Tibial nerve (tissue), 4 donors: ENCODE measurements around the gene GPR27. TPM values are rescaled to one million over a fixed set of nuclear protein-coding genes. Genes with fewer than 3 reads are reported as not detected.

ENCODE experiments used
- DNase-seq, 2 donors: peaks; one replicate each; pipeline ENCODE4 v3.0.0-alpha.2; 2019; ENCODE audit warnings: low spot score in 2 of 2
- H3K27ac ChIP-seq, 4 donors: fragments of 200-600 bp; sonication (generic) in 3 of 4; one replicate each; pipeline ENCODE4 v1.5.1; 2017 to 2019; ENCODE audit warnings: mild to moderate bottlenecking in 1 of 4
- H3K27me3 ChIP-seq, 2 donors: fragments of 200-600 bp; sonication (generic) in 1 of 2; one replicate each; pipeline versions ENCODE4 v1.5.1 to v1.6.0; 2017 to 2019
- H3K36me3 ChIP-seq, 3 donors: fragments of 200-600 bp; sonication (generic); one replicate each; pipeline ENCODE4 v1.5.1; 2018 to 2019
- H3K4me1 ChIP-seq, 4 donors: fragments of 200-600 bp; sonication (generic) in 3 of 4; one replicate each; pipeline ENCODE4 v1.5.1; 2017 to 2019
- H3K4me3 ChIP-seq, 4 donors: fragments of 200-600 bp; sonication (generic) in 3 of 4; one replicate each; pipeline ENCODE4 v1.5.1; 2017 to 2019; ENCODE audit warnings: mild to moderate bottlenecking in 1 of 4, moderate library complexity in 1 of 4
- H3K9me3 ChIP-seq, 4 donors: fragments of 200-600 bp; sonication (generic) in 3 of 4; one replicate each; pipeline ENCODE4 v1.5.1; 2017 to 2019
- CTCF ChIP-seq, 5 experiments: fragments of 200-600 bp in 3 of 5; fragments of 450-650 bp in 2 of 5; sonication (generic) in 3 of 5; IDR thresholded peaks; one replicate each; pipeline ENCODE4 v1.5.1; 2016 to 2019; ENCODE audit warnings: antibody characterized with exemption in 5 of 5, mild to moderate bottlenecking in 3 of 5, moderate library complexity in 2 of 5
- EP300 ChIP-seq, 2 donors: sonication (generic); formaldehyde crosslinking; IDR thresholded peaks; one replicate each; pipeline ENCODE4 v1.6.1; 2017; ENCODE audit warnings: antibody characterized with exemption in 2 of 2, mild to moderate bottlenecking in 1 of 2
- POLR2A ChIP-seq, 2 donors: fragments of 450-650 bp; IDR thresholded peaks; one replicate each; pipeline ENCODE4 v1.6.1; 2017; ENCODE audit warnings: antibody characterized with exemption in 2 of 2, mild to moderate bottlenecking in 2 of 2, moderate library complexity in 2 of 2
- WGBS, 2 donors: methylation state at CpG; one replicate each; pipeline ENCODE4 v1.1.5; 2018; 5-methylcytosine and 5-hydroxymethylcytosine counted together
- total RNA-seq, 4 donors: library from RNA; depleted of rRNA; stranded (reverse); fragments of >200 nt; gene quantifications; one replicate each; pipeline ENCODE4 v1.1.0, GENCODE V29; 2016

Gene GPR27
- total RNA-seq, 4 donors from 2014 or later: 2.9 to 6.9 (median 4.0) TPM

- no peak for DNase-seq
- Histone ChIP-seq H3K9me3 (no peaks in the 10 kb centered on the region), H3K4me1 (peaks cover 0 to 25% (median 6%) of the 10 kb centered on the region in 4 donors), H3K27me3 (no peaks in the 10 kb centered on the region), H3K4me3 (peak overlapping the region; percentile 52 to 84 (median 67)), H3K36me3 (no peaks in the 10 kb centered on the region), H3K27ac (peak overlapping the region; percentile 42 to 88 (median 67))
- WGBS, 2 donors: 1% methylated on average over 10 to 51 of the region's 73 CpGs
- no peak for TF ChIP-seq CTCF (IDR thresholded peaks at IDR 0.05)
- no peak for TF ChIP-seq POLR2A (IDR thresholded peaks at IDR 0.05)
- TF ChIP-seq EP300 (IDR thresholded peaks at IDR 0.05): peak in 1 of 2 donors; percentile 29
Observed at GRCh38 chr3:71724584-71725270, 28.9 kb upstream of the GPR27 start.

GRCh38 chr3:71725271-71725991 lies 28.2 kb upstream of the GPR27 start, which contains the start of gene EIF4E3:
EIF4E3 (minus strand) TSS chr3:71725402; CDS start chr3:71725367, 35 bp downstream.
- H3K27ac ChIP-seq: peak within 1 kb of the TSS; percentile 57 to 90 (median 86)
- H3K36me3 ChIP-seq: no peaks in the 10 kb centered on the region
- DNase-seq: no peak
- H3K27me3 ChIP-seq: no peaks in the 10 kb centered on the region
- H3K4me3 ChIP-seq: peak within 1 kb of the TSS; percentile 56 to 84 (median 70)
- WGBS, 2 donors: 9 to 10% methylated on average over 14 to 18 of the region's 80 CpGs
- no peaks in the 10 kb centered on the region for H3K9me3 ChIP-seq
- TF ChIP-seq POLR2A (IDR thresholded peaks at IDR 0.05) (no peak), EP300 (IDR thresholded peaks at IDR 0.05) (peak in 1 of 2 donors; percentile 6)
- peaks cover 0 to 25% (median 6%) of the 10 kb centered on the region in 4 donors for H3K4me1 ChIP-seq

- Histone ChIP-seq H3K4me3 (peak overlapping the region in 2 of 4 donors; percentile 61 to 84), H3K9me3 (no peaks in the 10 kb centered on the region), H3K27me3 (no peaks in the 10 kb centered on the region), H3K27ac (peak overlapping the region in 3 of 4 donors; percentile 77 to 90 (median 87)), H3K4me1 (peaks cover 0 to 25% (median 6%) of the 10 kb centered on the region in 4 donors), H3K36me3 (no peaks in the 10 kb centered on the region)
- TF ChIP-seq EP300 (IDR thresholded peaks at IDR 0.05) (no peak), POLR2A (IDR thresholded peaks at IDR 0.05) (no peak), CTCF (IDR thresholded peaks at IDR 0.05) (no peak)
- DNase-seq: no peak
- 84 to 91% methylated on average over 8 of the region's 8 CpGs for WGBS, 2 donors
Observed at GRCh38 chr3:71726146-71726545, 27.5 kb upstream of the GPR27 start.

- no peaks in the 10 kb centered on the region for H3K27me3 ChIP-seq
Observed at GRCh38 chr3:71728632-71729342, 24.9 kb upstream of the GPR27 start.

More at GRCh38 chr3:71728632-71729342, 24.9 kb upstream of the GPR27 start:
- no peak for TF ChIP-seq POLR2A (IDR thresholded peaks at IDR 0.05)
- no peak for TF ChIP-seq CTCF (IDR thresholded peaks at IDR 0.05)
- no peak for TF ChIP-seq EP300 (IDR thresholded peaks at IDR 0.05)
- H3K27ac ChIP-seq: no peak overlapping the region
- H3K4me1 ChIP-seq: peaks cover 0 to 17% (median 6%) of the 10 kb centered on the region in 4 donors
- H3K9me3 ChIP-seq: no peaks in the 10 kb centered on the region
- H3K4me3 ChIP-seq: no peak overlapping the region
- DNase-seq: no peak
- WGBS, 2 donors: 51 to 67% methylated on average over 4 of the region's 4 CpGs
- no peaks in the 10 kb centered on the region for H3K36me3 ChIP-seq
